ENCODE data around the gene ANP32A. TPM values are rescaled to one million over a fixed set of nuclear protein-coding genes. Genes with fewer than 3 reads are reported as not detected.

ANP32A gene
- total RNA-seq, 4 donors from 2014 or later: 33.1 to 65.1 (median 41.1) TPM

DNA sequence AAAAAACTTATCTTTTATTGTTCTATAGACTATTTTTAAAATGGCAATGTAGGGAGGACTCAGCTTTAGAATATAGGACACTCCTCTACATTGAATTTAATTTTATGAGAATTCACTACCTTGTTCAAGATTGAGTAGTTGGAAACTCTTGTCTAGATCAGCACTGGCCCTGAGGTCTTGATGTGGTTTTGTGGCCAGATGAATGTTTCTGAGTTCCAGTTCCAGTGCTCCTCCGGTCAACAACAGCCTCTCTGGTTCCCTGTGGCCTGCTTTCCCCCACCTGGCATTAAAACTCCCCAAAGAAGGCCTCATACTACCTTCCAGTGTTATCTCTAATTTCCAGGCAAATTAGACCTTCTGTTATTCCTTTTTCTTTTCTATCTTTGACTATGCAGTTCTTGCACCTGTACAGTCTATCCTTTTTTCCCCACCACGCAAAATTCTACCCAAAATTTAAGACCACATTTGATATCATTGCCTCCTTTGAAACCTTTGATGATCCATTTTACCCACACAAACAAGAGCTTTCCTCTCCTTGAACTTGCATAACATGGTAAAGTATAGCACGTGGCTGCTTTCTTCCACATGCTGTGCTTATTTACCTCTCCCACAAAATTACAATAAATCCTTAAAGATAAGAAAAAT is 9.6 kb upstream of the ANP32A start:
- WGBS, 2 donors: 48 to 49% methylated on average over 3 of the region's 3 CpGs
- H3K27me3 ChIP-seq: peaks cover 0 to 5% of the 10 kb centered on the region in 2 donors
- no peak for TF ChIP-seq EP300 (IDR thresholded peaks at IDR 0.05)
- TF ChIP-seq POLR2A (IDR thresholded peaks at IDR 0.05): no peak
- TF ChIP-seq, protein P1, sequence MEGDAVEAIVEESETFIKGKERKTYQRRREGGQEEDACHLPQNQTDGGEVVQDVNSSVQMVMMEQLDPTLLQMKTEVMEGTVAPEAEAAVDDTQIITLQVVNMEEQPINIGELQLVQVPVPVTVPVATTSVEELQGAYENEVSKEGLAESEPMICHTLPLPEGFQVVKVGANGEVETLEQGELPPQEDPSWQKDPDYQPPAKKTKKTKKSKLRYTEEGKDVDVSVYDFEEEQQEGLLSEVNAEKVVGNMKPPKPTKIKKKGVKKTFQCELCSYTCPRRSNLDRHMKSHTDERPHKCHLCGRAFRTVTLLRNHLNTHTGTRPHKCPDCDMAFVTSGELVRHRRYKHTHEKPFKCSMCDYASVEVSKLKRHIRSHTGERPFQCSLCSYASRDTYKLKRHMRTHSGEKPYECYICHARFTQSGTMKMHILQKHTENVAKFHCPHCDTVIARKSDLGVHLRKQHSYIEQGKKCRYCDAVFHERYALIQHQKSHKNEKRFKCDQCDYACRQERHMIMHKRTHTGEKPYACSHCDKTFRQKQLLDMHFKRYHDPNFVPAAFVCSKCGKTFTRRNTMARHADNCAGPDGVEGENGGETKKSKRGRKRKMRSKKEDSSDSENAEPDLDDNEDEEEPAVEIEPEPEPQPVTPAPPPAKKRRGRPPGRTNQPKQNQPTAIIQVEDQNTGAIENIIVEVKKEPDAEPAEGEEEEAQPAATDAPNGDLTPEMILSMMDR (IDR thresholded peaks at IDR 0.05): no peak
- H3K9me3 ChIP-seq: peaks cover 0 to 3% (median 0%) of the 10 kb centered on the region in 4 donors
- H3K36me3 ChIP-seq: no peaks in the 10 kb centered on the region
- H3K27ac ChIP-seq: no peak overlapping the region
- no peak for DNase-seq (ENCODE audit: low spot score in 2 of 2)
- no peak overlapping the region for H3K4me3 ChIP-seq
- H3K4me1 ChIP-seq: peaks cover 0 to 5% (median 0%) of the 10 kb centered on the region in 4 donors

DNA sequence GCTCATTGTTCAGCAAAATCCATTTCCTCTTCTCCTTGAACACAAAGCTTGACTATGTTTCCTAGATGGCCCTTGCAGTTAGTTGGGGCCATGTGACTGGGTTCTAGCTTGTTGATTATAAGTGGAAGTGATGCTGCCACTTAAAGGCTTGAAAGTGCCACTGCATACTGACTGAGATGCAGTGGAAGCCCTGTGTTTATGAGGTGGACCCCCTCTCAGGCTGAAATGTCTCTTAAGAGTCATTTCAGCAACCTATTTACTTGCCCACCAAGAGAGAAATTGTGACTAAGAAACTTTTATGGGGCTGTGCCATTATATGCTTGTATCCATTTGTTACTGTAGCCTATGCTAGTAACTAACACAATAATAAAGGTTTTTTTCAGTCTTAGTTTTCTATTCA is 8.4 kb upstream of the ANP32A start:
- Histone ChIP-seq H3K36me3 (no peaks in the 10 kb centered on the region), H3K27me3 (no peaks in the 10 kb centered on the region), H3K4me1 (peaks cover 0 to 5% (median 0%) of the 10 kb centered on the region in 4 donors), H3K9me3 (no peaks in the 10 kb centered on the region), H3K27ac (peak overlapping the region in 1 of 4 donors; percentile 1), H3K4me3 (no peak overlapping the region)
- TF ChIP-seq POLR2A (IDR thresholded peaks at IDR 0.05): no peak
- TF ChIP-seq, protein P1 (IDR thresholded peaks at IDR 0.05): peak; percentile 39 to 56 (median 50)
- no peak for DNase-seq (ENCODE audit: low spot score in 2 of 2)

DNA sequence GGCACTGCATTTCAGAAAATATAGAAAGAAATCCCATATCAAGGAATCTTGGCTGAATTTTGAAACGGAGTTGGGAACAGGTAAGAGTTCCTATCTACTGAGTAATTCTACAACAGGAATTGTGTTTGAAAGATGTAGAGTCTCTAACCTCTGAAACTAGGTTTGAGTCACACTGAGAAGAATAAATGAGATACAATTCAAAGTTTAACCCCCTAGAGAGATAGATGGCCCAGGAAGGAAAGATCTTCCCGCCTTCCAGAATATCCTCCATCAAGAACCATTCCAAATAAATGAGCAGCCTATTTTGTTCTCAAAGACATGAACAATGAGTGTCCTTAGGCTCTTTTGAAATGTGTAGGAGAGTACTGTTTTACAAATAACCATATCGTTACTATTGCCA is 2.9 kb upstream of the ANP32A start:
- Histone ChIP-seq H3K27ac (no peak overlapping the region), H3K9me3 (no peaks in the 10 kb centered on the region), H3K36me3 (no peaks in the 10 kb centered on the region), H3K4me1 (peaks cover 0 to 13% (median 2%) of the 10 kb centered on the region in 4 donors), H3K27me3 (no peaks in the 10 kb centered on the region), H3K4me3 (no peak overlapping the region)
- TF ChIP-seq POLR2A (IDR thresholded peaks at IDR 0.05): no peak
- TF ChIP-seq, protein P1 (IDR thresholded peaks at IDR 0.05): no peak
- no peak for TF ChIP-seq EP300 (IDR thresholded peaks at IDR 0.05)
- no peak for DNase-seq (ENCODE audit: low spot score in 2 of 2)
- WGBS, 2 donors: 94 to 95% methylated on average over 3 of the region's 3 CpGs

DNA sequence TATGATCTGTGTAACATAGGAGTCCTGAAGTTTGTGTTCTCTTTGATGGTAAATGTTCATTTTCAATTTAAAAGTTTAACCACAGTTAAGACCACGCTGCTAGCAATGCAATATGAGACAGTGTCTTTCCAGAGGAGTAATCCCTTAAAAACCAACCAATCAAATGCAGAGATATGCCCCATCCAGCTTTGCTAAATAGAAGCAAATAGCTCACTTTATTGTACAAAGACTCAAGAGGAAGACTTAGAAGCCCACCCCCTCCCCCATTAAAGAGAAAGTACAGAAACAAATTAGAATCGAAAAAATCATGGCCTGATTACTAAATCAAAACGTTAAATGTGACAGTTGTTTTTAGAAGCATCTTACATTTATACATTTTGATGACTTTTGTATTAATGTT is 2.1 kb upstream of the ANP32A start:
- Histone ChIP-seq H3K27ac (no peak overlapping the region), H3K4me3 (no peak overlapping the region), H3K27me3 (no peaks in the 10 kb centered on the region), H3K4me1 (peaks cover 0 to 12% (median 2%) of the 10 kb centered on the region in 4 donors), H3K36me3 (no peaks in the 10 kb centered on the region), H3K9me3 (no peaks in the 10 kb centered on the region)
- TF ChIP-seq, protein P1 (IDR thresholded peaks at IDR 0.05): no peak
- no peak for TF ChIP-seq EP300 (IDR thresholded peaks at IDR 0.05)
- TF ChIP-seq POLR2A (IDR thresholded peaks at IDR 0.05): no peak
- no peak for DNase-seq (ENCODE audit: low spot score in 2 of 2)
- 50% methylated on average over 3 of the region's 3 CpGs for WGBS, 2 donors

DNA sequence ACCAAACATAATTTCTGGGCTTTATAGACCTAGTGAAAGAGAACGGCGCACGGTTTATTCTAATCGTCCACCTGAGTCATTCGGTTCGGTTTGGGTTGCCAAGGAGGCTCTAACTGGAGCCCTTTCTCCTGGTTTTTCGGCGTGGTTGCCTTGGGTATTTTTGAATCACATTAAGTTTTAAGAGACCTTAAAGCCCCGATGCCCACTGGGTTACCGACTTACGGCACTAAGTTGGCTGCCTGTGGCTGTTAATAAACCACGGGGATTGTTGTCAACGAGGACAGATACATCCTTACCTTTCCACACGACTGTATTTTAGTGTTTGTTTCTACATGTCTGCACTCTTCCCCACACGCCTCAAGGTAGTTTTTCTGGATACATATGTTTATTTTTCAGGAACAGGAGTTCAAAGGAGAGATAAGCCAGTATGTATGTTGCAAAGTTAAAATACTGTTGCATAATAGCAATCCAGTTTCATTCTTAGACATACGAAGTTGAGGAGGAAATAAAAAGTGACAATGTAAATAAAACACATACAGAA is 1.2 kb upstream of the ANP32A start:
- TF ChIP-seq EP300 (IDR thresholded peaks at IDR 0.05) (no peak), POLR2A (IDR thresholded peaks at IDR 0.05) (no peak)
- TF ChIP-seq, protein P1 (IDR thresholded peaks at IDR 0.05): no peak

More for the DNA sequence above, 1.2 kb upstream of the ANP32A start:
- Histone ChIP-seq H3K9me3 (no peaks in the 10 kb centered on the region), H3K4me1 (peaks cover 0 to 12% (median 2%) of the 10 kb centered on the region in 4 donors), H3K4me3 (peak overlapping the region; percentile 69 to 99 (median 85)), H3K27me3 (no peaks in the 10 kb centered on the region), H3K36me3 (no peaks in the 10 kb centered on the region), H3K27ac (peak overlapping the region in 3 of 4 donors; percentile 83 to 99 (median 98))
- 8% methylated on average over 16 of the region's 16 CpGs for WGBS, 2 donors
- no peak for DNase-seq (ENCODE audit: low spot score in 2 of 2)
